Nephron (organoid): Measurements from ENCODE around the gene STAT2.
A peak's percentile ranks its signal among the peaks of the same experiment; 100 is the strongest.

Experiments used
- H3K27ac Mint-ChIP-seq, 3 experiments: 2 replicates each; pipeline ENCODE4 v1.8.0; 2020; ENCODE audit warnings: mixed read lengths in 3 of 3, mild to moderate bottlenecking in 2 of 3, moderate library complexity in 1 of 3
- H3K27me3 Mint-ChIP-seq: 2 replicates; pipeline ENCODE4 v1.8.0; 2021; ENCODE audit warnings: low read depth, mild to moderate bottlenecking, moderate library complexity, mixed read lengths
- H3K36me3 Mint-ChIP-seq: 2 replicates; pipeline ENCODE4 v1.8.0; 2020; ENCODE audit warnings: low read depth, mixed read lengths
- H3K4me1 Mint-ChIP-seq: 2 replicates; pipeline ENCODE4 v1.8.0; 2020; ENCODE audit warnings: mixed read lengths
- H3K4me3 Mint-ChIP-seq, 3 experiments: 2 replicates each; pipeline ENCODE4 v1.8.0; 2020; ENCODE audit warnings: mild to moderate bottlenecking in 3 of 3, mixed read lengths in 3 of 3, moderate library complexity in 2 of 3
- H3K9me3 Mint-ChIP-seq: 2 replicates; pipeline ENCODE4 v1.8.0; 2020; ENCODE audit warnings: mixed read lengths
- TF ChIP-seq, protein P1 (sequence below), 3 experiments: fragments of 200-600 bp; sonication (generic); IDR thresholded peaks; one replicate each; pipeline ENCODE4 v1.5.0; 2021; ENCODE audit warnings: antibody characterized with exemption in 3 of 3; ENCODE audit not compliant: unreplicated experiment in 3 of 3

Gene STAT2

DNA sequence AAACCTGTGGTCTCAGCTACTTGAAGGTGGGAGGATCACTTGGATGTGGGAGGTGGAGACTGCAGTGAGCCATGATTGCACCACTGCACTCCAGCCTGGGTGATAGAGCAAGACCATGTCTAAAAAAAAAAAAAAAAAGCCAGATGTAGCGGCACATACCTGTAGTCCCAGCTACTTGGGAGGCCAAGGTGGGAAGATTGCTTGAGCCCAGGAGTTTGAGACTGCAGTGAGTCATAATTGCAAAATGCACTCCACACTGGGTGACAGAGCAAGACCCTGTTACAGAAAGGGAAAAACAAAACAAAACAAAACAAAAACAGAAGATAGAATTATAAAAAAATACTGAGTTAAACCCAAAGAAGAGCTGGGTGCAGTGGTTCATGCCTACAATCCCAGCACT is 31.8 kb upstream of the STAT2 start:
- Mint-ChIP-seq H3K4me3 (no peak overlapping the region), H3K27me3 (peaks cover 6% of the 10 kb centered on the region), H3K36me3 (no peaks in the 10 kb centered on the region), H3K4me1 (peaks cover 18% of the 10 kb centered on the region), H3K9me3 (peaks cover 12% of the 10 kb centered on the region), H3K27ac (no peak overlapping the region)
- TF ChIP-seq, protein P1, sequence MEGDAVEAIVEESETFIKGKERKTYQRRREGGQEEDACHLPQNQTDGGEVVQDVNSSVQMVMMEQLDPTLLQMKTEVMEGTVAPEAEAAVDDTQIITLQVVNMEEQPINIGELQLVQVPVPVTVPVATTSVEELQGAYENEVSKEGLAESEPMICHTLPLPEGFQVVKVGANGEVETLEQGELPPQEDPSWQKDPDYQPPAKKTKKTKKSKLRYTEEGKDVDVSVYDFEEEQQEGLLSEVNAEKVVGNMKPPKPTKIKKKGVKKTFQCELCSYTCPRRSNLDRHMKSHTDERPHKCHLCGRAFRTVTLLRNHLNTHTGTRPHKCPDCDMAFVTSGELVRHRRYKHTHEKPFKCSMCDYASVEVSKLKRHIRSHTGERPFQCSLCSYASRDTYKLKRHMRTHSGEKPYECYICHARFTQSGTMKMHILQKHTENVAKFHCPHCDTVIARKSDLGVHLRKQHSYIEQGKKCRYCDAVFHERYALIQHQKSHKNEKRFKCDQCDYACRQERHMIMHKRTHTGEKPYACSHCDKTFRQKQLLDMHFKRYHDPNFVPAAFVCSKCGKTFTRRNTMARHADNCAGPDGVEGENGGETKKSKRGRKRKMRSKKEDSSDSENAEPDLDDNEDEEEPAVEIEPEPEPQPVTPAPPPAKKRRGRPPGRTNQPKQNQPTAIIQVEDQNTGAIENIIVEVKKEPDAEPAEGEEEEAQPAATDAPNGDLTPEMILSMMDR (IDR thresholded peaks at IDR 0.05; ENCODE audit: unreplicated experiment in 3 of 3) = no peak

- H3K27me3 Mint-ChIP-seq = peaks cover 6% of the 10 kb centered on the region
- no peak overlapping the region for H3K4me3 Mint-ChIP-seq
- peak overlapping the region in 1 of 3 experiments; percentile 38 for H3K27ac Mint-ChIP-seq
- TF ChIP-seq, protein P1 (IDR thresholded peaks at IDR 0.05; ENCODE audit: unreplicated experiment in 3 of 3) = no peak
- H3K4me1 Mint-ChIP-seq = peaks cover 18% of the 10 kb centered on the region
- H3K36me3 Mint-ChIP-seq = no peaks in the 10 kb centered on the region
- peaks cover 6% of the 10 kb centered on the region for H3K9me3 Mint-ChIP-seq
These were observed 29.5 kb upstream of the STAT2 start for GRCh38 chr12:56389412-56389811.

DNA sequence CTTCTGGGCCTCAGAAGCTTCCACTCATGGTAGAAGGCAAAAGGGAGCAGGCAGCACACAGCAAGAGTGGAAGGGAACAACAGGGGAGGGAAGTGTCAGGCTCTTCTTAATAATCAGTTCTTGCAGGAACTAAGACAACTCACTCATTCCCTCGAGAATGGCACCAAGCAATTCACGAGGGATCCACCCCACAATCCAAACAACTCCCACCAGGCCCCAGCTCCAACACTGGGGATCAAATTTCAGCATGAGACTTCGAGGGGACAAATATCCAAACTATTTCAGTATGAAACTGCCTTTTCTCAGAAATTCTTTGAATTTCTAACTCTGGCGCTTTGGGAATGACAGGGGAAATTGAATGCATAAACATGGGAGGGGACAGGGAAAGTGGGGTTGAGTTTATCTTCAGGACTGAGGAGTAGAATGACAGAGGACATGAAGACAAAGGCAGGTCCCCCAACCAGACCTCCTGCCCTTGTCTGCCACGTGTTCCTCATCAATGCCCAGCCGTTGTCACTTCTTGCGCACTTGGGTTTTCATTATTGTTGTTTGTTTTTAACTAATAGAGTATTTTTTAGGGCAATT is 27.3 kb upstream of the STAT2 start:
- Mint-ChIP-seq H3K27me3 (peaks cover 11% of the 10 kb centered on the region), H3K27ac (peak overlapping the region; percentile 44 to 53 (median 48)), H3K9me3 (peaks cover 3% of the 10 kb centered on the region), H3K4me1 (peaks cover 18% of the 10 kb centered on the region), H3K4me3 (peak overlapping the region in 1 of 3 experiments; percentile 41), H3K36me3 (no peaks in the 10 kb centered on the region)
- TF ChIP-seq, protein P1 (IDR thresholded peaks at IDR 0.05; ENCODE audit: unreplicated experiment in 3 of 3) = no peak

- peaks cover 18% of the 10 kb centered on the region for H3K4me1 Mint-ChIP-seq
- H3K9me3 Mint-ChIP-seq = no peaks in the 10 kb centered on the region
- no peaks in the 10 kb centered on the region for H3K36me3 Mint-ChIP-seq
- TF ChIP-seq, protein P1 (IDR thresholded peaks at IDR 0.05; ENCODE audit: unreplicated experiment in 3 of 3) = no peak
- no peak overlapping the region for H3K4me3 Mint-ChIP-seq
- H3K27ac Mint-ChIP-seq = peak overlapping the region in 2 of 3 experiments; percentile 40 to 59
- peaks cover 11% of the 10 kb centered on the region for H3K27me3 Mint-ChIP-seq
These were observed 26.0 kb upstream of the STAT2 start for GRCh38 chr12:56385873-56386272.

DNA sequence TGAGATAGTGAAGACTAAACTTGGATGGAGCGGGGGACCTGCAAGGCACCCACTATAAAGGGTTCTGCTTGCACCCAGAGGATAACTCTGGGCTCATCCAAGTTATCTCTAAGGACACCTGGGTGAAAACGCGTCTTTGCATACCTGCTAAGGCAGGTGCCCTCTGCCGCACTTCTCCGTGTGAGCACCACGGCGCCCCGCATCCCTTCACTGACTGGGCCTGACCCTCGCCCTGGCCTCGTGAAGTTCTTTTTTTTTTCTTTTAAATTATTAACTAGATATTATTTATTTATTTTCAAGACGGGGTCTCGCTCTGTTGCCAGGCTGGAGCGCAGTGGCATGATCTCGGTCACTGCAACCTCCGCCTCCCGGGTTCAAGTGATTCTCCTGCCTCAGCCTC is 22.7 kb upstream of the STAT2 start:
- no peak overlapping the region for H3K4me3 Mint-ChIP-seq
- H3K36me3 Mint-ChIP-seq = no peaks in the 10 kb centered on the region
- H3K9me3 Mint-ChIP-seq = no peaks in the 10 kb centered on the region
- no peak overlapping the region for H3K27ac Mint-ChIP-seq
- peaks cover 11% of the 10 kb centered on the region for H3K27me3 Mint-ChIP-seq
- peaks cover 9% of the 10 kb centered on the region for H3K4me1 Mint-ChIP-seq
- TF ChIP-seq, protein P1 (IDR thresholded peaks at IDR 0.05; ENCODE audit: unreplicated experiment in 3 of 3) = no peak

- H3K4me1 Mint-ChIP-seq = no peaks in the 10 kb centered on the region
- no peaks in the 10 kb centered on the region for H3K36me3 Mint-ChIP-seq
- TF ChIP-seq, protein P1 (IDR thresholded peaks at IDR 0.05; ENCODE audit: unreplicated experiment in 3 of 3) = no peak
- H3K4me3 Mint-ChIP-seq = no peak overlapping the region
- peaks cover 4% of the 10 kb centered on the region for H3K27me3 Mint-ChIP-seq
- H3K9me3 Mint-ChIP-seq = peaks cover 6% of the 10 kb centered on the region
- H3K27ac Mint-ChIP-seq = no peak overlapping the region
These were observed 18.0 kb upstream of the STAT2 start for GRCh38 chr12:56377989-56378316.
